ENCODE measurements around the gene SRRD. TPM values are rescaled to one million over a fixed set of nuclear protein-coding genes. Genes with fewer than 3 reads are reported as not detected.
A peak's percentile ranks its signal among the peaks of the same experiment; 100 is the strongest.

Gene SRRD
- total RNA-seq, 4 donors from 2014 or later: 24.0 to 53.1 (median 27.4) TPM

GRCh38 chr22:26483043-26483438 lies 636 bp upstream of the SRRD start:
- peak overlapping the region; percentile 76 to 99 (median 86) for H3K4me3 ChIP-seq
- no peaks in the 10 kb centered on the region for H3K27me3 ChIP-seq
- peak overlapping the region; percentile 93 to 100 (median 94) for H3K27ac ChIP-seq
- in situ Hi-C loops (cut with MboI; ENCODE audit: low sequenced_read_pairs in 4 of 4): loop anchor here in 2 of 4 donors (10.0 kb wide), 1 partner anchor 102 kb away; no protein-coding TSS in a partner anchor
- DNase-seq: no peak
- peak in 1 of 2 donors; percentile 7 for ATAC-seq
- H3K4me1 ChIP-seq: peaks cover 54 to 60% of the 10 kb centered on the region in 2 donors
- TF ChIP-seq, protein P1, sequence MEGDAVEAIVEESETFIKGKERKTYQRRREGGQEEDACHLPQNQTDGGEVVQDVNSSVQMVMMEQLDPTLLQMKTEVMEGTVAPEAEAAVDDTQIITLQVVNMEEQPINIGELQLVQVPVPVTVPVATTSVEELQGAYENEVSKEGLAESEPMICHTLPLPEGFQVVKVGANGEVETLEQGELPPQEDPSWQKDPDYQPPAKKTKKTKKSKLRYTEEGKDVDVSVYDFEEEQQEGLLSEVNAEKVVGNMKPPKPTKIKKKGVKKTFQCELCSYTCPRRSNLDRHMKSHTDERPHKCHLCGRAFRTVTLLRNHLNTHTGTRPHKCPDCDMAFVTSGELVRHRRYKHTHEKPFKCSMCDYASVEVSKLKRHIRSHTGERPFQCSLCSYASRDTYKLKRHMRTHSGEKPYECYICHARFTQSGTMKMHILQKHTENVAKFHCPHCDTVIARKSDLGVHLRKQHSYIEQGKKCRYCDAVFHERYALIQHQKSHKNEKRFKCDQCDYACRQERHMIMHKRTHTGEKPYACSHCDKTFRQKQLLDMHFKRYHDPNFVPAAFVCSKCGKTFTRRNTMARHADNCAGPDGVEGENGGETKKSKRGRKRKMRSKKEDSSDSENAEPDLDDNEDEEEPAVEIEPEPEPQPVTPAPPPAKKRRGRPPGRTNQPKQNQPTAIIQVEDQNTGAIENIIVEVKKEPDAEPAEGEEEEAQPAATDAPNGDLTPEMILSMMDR (IDR thresholded peaks at IDR 0.05 in 4 of 5, conservative IDR thresholded peaks at IDR 0.05 in 1 of 5): no peak
- no peak for TF ChIP-seq POLR2A (IDR thresholded peaks at IDR 0.05)
- intact Hi-C loops (cut with DNase I; ENCODE audit: low total_unique reads): loop anchor here (1.0 to 5.0 kb wide), 2 partner anchors 79 to 107 kb away; partner anchors contain the start of gene TPST2
- H3K9me3 ChIP-seq: no peaks in the 10 kb centered on the region
- H3K36me3 ChIP-seq: peaks cover 0 to 9% of the 10 kb centered on the region in 2 donors

GRCh38 chr22:26484360-26484706 lies 656 bp downstream of the SRRD start:
- Histone ChIP-seq H3K27me3 (no peaks in the 10 kb centered on the region), H3K9me3 (no peaks in the 10 kb centered on the region), H3K4me1 (peaks cover 50 to 57% of the 10 kb centered on the region in 2 donors), H3K27ac (peak overlapping the region; percentile 93 to 100 (median 94)), H3K4me3 (peak overlapping the region; percentile 76 to 99 (median 86)), H3K36me3 (peaks cover 0 to 22% of the 10 kb centered on the region in 2 donors)
- no peak for DNase-seq
- TF ChIP-seq POLR2A (IDR thresholded peaks at IDR 0.05): no peak
- TF ChIP-seq, protein P1 (IDR thresholded peaks at IDR 0.05 in 4 of 5, conservative IDR thresholded peaks at IDR 0.05 in 1 of 5): no peak
- in situ Hi-C loops (cut with MboI; ENCODE audit: low sequenced_read_pairs in 4 of 4) (loop anchor here in 2 of 4 donors (10.0 kb wide), 1 partner anchor 100 kb away; no protein-coding TSS in a partner anchor), intact Hi-C loops (cut with DNase I; ENCODE audit: low total_unique reads) (loop anchor here (2.0 to 5.0 kb wide), 2 partner anchors 18 to 78 kb away; no protein-coding TSS in a partner anchor)
- ATAC-seq: peak; percentile 1 to 30

- Histone ChIP-seq H3K9me3 (no peaks in the 10 kb centered on the region), H3K27me3 (no peaks in the 10 kb centered on the region), H3K4me3 (peak overlapping the region in 2 of 4 donors; percentile 76 to 80), H3K4me1 (peaks cover 47 to 50% of the 10 kb centered on the region in 2 donors), H3K27ac (peak overlapping the region; percentile 93 to 100 (median 94)), H3K36me3 (peaks cover 0 to 29% of the 10 kb centered on the region in 2 donors)
- in situ Hi-C loops (cut with MboI; ENCODE audit: low sequenced_read_pairs in 4 of 4) (loop anchor here in 2 of 4 donors (10.0 kb wide), 1 partner anchor 100 kb away; no protein-coding TSS in a partner anchor), intact Hi-C loops (cut with DNase I; ENCODE audit: low total_unique reads) (loop anchor here (2.0 kb wide), 1 partner anchor 18 kb away; no protein-coding TSS in a partner anchor)
- TF ChIP-seq, protein P1 (IDR thresholded peaks at IDR 0.05 in 4 of 5, conservative IDR thresholded peaks at IDR 0.05 in 1 of 5): no peak
- no peak for TF ChIP-seq POLR2A (IDR thresholded peaks at IDR 0.05)
- ATAC-seq (no peak), DNase-seq (no peak)
Measured at GRCh38 chr22:26485013-26485412, 1.3 kb downstream of the SRRD start.

GRCh38 chr22:26485806-26486390 lies 2.2 kb downstream of the SRRD start:
- no peak for TF ChIP-seq POLR2A (IDR thresholded peaks at IDR 0.05)
- TF ChIP-seq, protein P1 (IDR thresholded peaks at IDR 0.05 in 4 of 5, conservative IDR thresholded peaks at IDR 0.05 in 1 of 5): no peak
- Histone ChIP-seq H3K36me3 (peaks cover 0 to 34% of the 10 kb centered on the region in 2 donors), H3K27ac (peak overlapping the region; percentile 93 to 100 (median 94)), H3K9me3 (no peaks in the 10 kb centered on the region), H3K4me1 (peaks cover 41% of the 10 kb centered on the region in 2 donors), H3K4me3 (no peak overlapping the region), H3K27me3 (no peaks in the 10 kb centered on the region)
- ATAC-seq (no peak), DNase-seq (no peak)
- in situ Hi-C loops (cut with MboI; ENCODE audit: low sequenced_read_pairs in 4 of 4) (loop anchor here in 2 of 4 donors (10.0 kb wide), 1 partner anchor 99 kb away; no protein-coding TSS in a partner anchor), intact Hi-C loops (cut with DNase I; ENCODE audit: low total_unique reads) (loop anchor here (2.0 kb wide), 1 partner anchor 17 kb away; no protein-coding TSS in a partner anchor)
